Epithelial cell of prostate (primary cell): ENCODE measurements around the gene ARHGAP20.

Source experiments
- DNase-seq: peaks from one replicate; pipeline ENCODE4 v3.0.0-alpha.2; 2011; ENCODE audit warnings: low read depth, low spot score
- H3K27ac ChIP-seq: fragments of 450-650 bp; 2 replicates; pipeline ENCODE4 v1.5.1; 2017; ENCODE audit warnings: mild to moderate bottlenecking

The ARHGAP20 gene

DNA sequence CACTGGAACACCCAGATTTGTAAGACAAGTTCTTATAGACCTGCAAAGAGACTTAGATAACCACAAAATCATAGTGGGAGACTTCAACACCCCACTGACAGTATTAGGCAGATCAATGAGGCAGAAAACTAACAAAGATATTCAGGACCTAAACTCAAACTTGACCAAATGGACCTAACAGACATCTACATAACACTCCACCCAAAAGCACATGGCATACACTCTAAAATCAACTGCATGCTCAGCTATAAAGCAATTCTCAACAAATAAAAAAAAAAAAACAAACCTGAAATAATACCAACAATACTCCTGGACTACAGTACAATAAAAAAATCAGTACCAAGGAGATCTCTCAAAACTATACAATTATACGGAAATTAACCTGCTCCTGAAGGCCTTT lies 167.5 kb downstream of the ARHGAP20 start:
- H3K27ac ChIP-seq: no peak overlapping the region
- DNase-seq: no peak

DNA sequence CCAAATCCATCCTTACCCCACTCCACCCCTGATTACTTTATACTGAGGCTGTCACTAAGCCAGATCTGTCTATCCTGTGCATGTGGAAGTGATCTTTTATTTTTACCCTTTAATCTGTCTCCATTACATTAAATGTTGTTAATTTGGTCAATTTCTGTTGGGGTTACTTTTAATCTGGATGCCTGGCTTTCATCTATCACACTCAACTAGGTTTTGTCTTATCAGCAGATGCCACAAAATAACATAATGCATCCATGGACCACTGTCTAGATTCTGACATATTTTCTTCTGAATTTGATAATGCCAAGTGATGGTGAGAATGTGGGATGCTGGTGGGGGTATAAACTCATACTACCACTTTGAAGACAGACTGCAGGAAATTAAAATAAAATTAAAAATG lies 174.1 kb downstream of the ARHGAP20 start:
- H3K27ac ChIP-seq: no peak overlapping the region
- no peak for DNase-seq

- H3K27ac ChIP-seq: no peak overlapping the region
- DNase-seq: no peak
Measured at GRCh38 chr11:110530900-110531741, 181.1 kb downstream of the ARHGAP20 start.

GRCh38 chr11:110529043-110529442 lies 183.2 kb downstream of the ARHGAP20 start:
- H3K27ac ChIP-seq: no peak overlapping the region
- no peak for DNase-seq

- DNase-seq: no peak
- H3K27ac ChIP-seq: no peak overlapping the region
Measured at GRCh38 chr11:110527146-110527545, 185.1 kb downstream of the ARHGAP20 start.
